HepG2 (cell line): ENCODE measurements around the gene ACSM3. TPM values are rescaled to one million over a fixed set of nuclear protein-coding genes. Genes with fewer than 3 reads are reported as not detected.
A peak's percentile ranks its signal among the peaks of the same experiment; 100 is the strongest.

ENCODE experiments used
- ATM ChIP-seq: fragments of 450-650 bp; IDR thresholded peaks from 2 replicates; pipeline ENCODE4 v1.7.1; 2017; ENCODE audit warnings: mild to moderate bottlenecking, borderline replicate concordance
- BCL6 ChIP-seq: IDR thresholded peaks from 2 replicates; pipeline ENCODE4 v1.6.1; 2016; ENCODE audit warnings: missing genetic modification reagents, missing compliant biosample characterization
- CBX5 ChIP-seq: sonication (generic); formaldehyde crosslinking; IDR thresholded peaks from 2 replicates; pipeline ENCODE4 v1.4.0; 2020; ENCODE audit warnings: missing genetic modification reagents, borderline replicate concordance
- EED ChIP-seq: sonication (generic); formaldehyde crosslinking; IDR thresholded peaks from 2 replicates; pipeline ENCODE4 v1.5.0; 2020; ENCODE audit warnings: mild to moderate bottlenecking, missing genetic modification reagents
- GTF3A ChIP-seq: sonication (generic); formaldehyde crosslinking; conservative IDR thresholded peaks from 2 replicates; pipeline ENCODE4 v1.4.0; 2020; ENCODE audit warnings: mild to moderate bottlenecking, missing genetic modification reagents
- HOXA9 ChIP-seq: sonication (generic); formaldehyde crosslinking; IDR thresholded peaks from 2 replicates; pipeline ENCODE4 v1.8.1; 2022; ENCODE audit warnings: missing genetic modification reagents, mild to moderate bottlenecking, moderate library complexity, borderline replicate concordance
- PHF20 ChIP-seq: sonication (generic); formaldehyde crosslinking; IDR thresholded peaks from 2 replicates; pipeline ENCODE4 v1.5.0; 2020; ENCODE audit warnings: mild to moderate bottlenecking, missing genetic modification reagents
- PHF21A ChIP-seq: sonication (generic); formaldehyde crosslinking; IDR thresholded peaks from 2 replicates; pipeline ENCODE4 v1.5.0; 2020; ENCODE audit warnings: mild to moderate bottlenecking, missing genetic modification reagents
- SIN3B ChIP-seq: fragments of 150-350 bp; IDR thresholded peaks from 2 replicates; pipeline ENCODE4 v1.6.1; 2014; ENCODE audit warnings: low read length
- SMARCE1 ChIP-seq: fragments of 450-650 bp; IDR thresholded peaks from 2 replicates; pipeline ENCODE4 v1.6.1; 2017; ENCODE audit warnings: borderline replicate concordance
- SNAPC2 ChIP-seq: sonication (generic); formaldehyde crosslinking; IDR thresholded peaks from 2 replicates; pipeline ENCODE4 v1.8.1; 2022; ENCODE audit warnings: mild to moderate bottlenecking, missing genetic modification reagents
- SRY ChIP-seq: sonication (generic); formaldehyde crosslinking; IDR thresholded peaks from 2 replicates; pipeline ENCODE4 v1.8.0; 2022; ENCODE audit warnings: mild to moderate bottlenecking, missing genetic modification reagents
- TCF7L2 ChIP-seq: IDR thresholded peaks from 2 replicates; pipeline ENCODE4 v1.6.1; 2011; ENCODE audit warnings: mild to moderate bottlenecking, low read depth, low read length, moderate library complexity
- TGIF2 ChIP-seq: IDR thresholded peaks from 2 replicates; pipeline ENCODE4 v1.6.1; 2016; ENCODE audit warnings: control low read depth, missing compliant biosample characterization
- THAP11 ChIP-seq: IDR thresholded peaks from 2 replicates; pipeline ENCODE4 v1.6.1; 2016; ENCODE audit warnings: missing biosample characterization, missing genetic modification reagents
- ZBTB7A ChIP-seq: sonication (generic); formaldehyde crosslinking; IDR thresholded peaks from 2 replicates; pipeline ENCODE4 v1.8.0; 2022; ENCODE audit warnings: mild to moderate bottlenecking, missing genetic modification reagents
- ZNF713 ChIP-seq: sonication (generic); formaldehyde crosslinking; IDR thresholded peaks from 2 replicates; pipeline ENCODE4 v1.4.0; 2020; ENCODE audit warnings: mild to moderate bottlenecking, missing genetic modification reagents
- polyA plus RNA-seq, 8 experiments: library from polyadenylated mRNA; depleted of rRNA in 3 of 8; stranded (reverse) in 7 of 8; unstranded in 1 of 8; fragments of >200 nt; fragmentation: Illumina TruSeq in 4 of 8; extraction: Trizol in 4 of 8; gene quantifications; 2 replicates each; pipeline versions ENCODE4 v1.2.1 to v1.2.3, GENCODE V29; 2011 to 2016; ENCODE audit warnings: low read depth in 4 of 8, missing spikeins in 1 of 8, mixed read lengths in 1 of 8; ENCODE audit not compliant: insufficient read depth in 1 of 8
- total RNA-seq, 5 experiments: library from RNA; depleted of rRNA; stranded (reverse); fragments of >200 nt; fragmentation: Illumina TruSeq; extraction: Trizol; gene quantifications; 2 replicates each; pipeline ENCODE4 v1.2.3, GENCODE V29; 2016; ENCODE audit warnings: low read depth in 1 of 5
- TF ChIP-seq, protein P1 (sequence below): sonication (generic); formaldehyde crosslinking; IDR thresholded peaks from 2 replicates; pipeline ENCODE4 v1.9.0; 2021; ENCODE audit warnings: missing genetic modification reagents, borderline replicate concordance
- TF ChIP-seq, protein P2 (sequence below): sonication (generic); formaldehyde crosslinking; IDR thresholded peaks from 2 replicates; pipeline ENCODE4 v1.5.0; 2020; ENCODE audit warnings: mild to moderate bottlenecking, missing genetic modification reagents
- TF ChIP-seq, protein P3 (sequence below): sonication (generic); formaldehyde crosslinking; conservative IDR thresholded peaks from 2 replicates; pipeline ENCODE4 v1.4.0; 2020; ENCODE audit warnings: missing genetic modification reagents
- TF ChIP-seq, protein P4 (sequence below): sonication (generic); formaldehyde crosslinking; IDR thresholded peaks from 2 replicates; pipeline ENCODE4 v1.4.0; 2020; ENCODE audit warnings: missing genetic modification reagents, borderline replicate concordance

The ACSM3 gene
- total and polyA plus RNA-seq, 2 of the 13 experiments (the other 11 are each of a cell fraction or from before 2014, with no cell fraction given): 74.0 to 108 TPM

DNA sequence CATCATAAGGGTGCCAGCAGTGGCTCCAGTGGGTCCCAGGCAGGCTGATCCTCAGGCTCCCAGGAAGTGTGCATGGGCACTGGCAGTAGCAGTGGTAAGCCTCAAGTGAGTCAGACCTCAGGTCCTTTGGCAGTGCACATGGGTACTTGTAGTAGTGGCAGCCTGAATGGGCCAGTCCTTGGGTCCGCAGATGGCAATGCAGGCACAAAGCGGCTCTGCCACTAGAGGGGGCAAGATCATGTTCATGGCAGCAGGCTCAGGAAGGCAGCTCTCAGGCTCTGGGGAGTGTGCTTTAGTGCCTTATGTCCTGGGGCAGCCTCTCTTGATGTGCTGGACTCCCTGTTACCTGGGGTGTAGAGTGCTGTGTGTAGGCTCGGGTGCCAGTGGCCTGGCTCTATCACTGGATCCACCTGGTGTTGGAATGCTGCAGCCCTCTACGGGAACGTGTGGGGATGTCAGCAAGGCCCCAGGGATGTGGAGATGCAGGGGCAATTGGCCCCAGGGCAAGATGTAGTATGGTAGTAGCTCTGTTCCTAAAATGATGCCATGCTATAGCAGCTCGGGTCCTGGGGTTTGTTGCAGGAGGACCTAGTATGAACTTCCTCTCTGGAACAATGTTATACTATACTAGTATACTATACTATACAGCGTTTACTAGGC, 11.0 kb downstream of the ACSM3 start (continued):
- TF ChIP-seq TGIF2 (no peak), SRY (no peak; the same call in 1 of the 2 replicates), ZNF713 (CRISPR knock-in tag) (no peak), THAP11 (CRISPR knock-in tag) (no peak), ATM (no peak), EED (CRISPR knock-in tag) (no peak), CBX5 (CRISPR knock-in tag) (no peak), SNAPC2 (no peak), HOXA9 (CRISPR knock-in tag) (no peak), SMARCE1 (no peak), PHF20 (CRISPR knock-in tag) (no peak), SIN3B (no peak), GTF3A (CRISPR knock-in tag) (no peak), ZBTB7A (CRISPR knock-in tag) (no peak), BCL6 (CRISPR knock-in tag) (0 out of 2 replicates have a peak, but pooled peaks have one; percentile 8), TCF7L2 (no peak), PHF21A (CRISPR knock-in tag) (no peak)
- TF ChIP-seq, protein P1, sequence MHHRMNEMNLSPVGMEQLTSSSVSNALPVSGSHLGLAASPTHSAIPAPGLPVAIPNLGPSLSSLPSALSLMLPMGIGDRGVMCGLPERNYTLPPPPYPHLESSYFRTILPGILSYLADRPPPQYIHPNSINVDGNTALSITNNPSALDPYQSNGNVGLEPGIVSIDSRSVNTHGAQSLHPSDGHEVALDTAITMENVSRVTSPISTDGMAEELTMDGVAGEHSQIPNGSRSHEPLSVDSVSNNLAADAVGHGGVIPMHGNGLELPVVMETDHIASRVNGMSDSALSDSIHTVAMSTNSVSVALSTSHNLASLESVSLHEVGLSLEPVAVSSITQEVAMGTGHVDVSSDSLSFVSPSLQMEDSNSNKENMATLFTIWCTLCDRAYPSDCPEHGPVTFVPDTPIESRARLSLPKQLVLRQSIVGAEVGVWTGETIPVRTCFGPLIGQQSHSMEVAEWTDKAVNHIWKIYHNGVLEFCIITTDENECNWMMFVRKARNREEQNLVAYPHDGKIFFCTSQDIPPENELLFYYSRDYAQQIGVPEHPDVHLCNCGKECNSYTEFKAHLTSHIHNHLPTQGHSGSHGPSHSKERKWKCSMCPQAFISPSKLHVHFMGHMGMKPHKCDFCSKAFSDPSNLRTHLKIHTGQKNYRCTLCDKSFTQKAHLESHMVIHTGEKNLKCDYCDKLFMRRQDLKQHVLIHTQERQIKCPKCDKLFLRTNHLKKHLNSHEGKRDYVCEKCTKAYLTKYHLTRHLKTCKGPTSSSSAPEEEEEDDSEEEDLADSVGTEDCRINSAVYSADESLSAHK (CRISPR knock-in tag): no peak
- TF ChIP-seq, protein P2, sequence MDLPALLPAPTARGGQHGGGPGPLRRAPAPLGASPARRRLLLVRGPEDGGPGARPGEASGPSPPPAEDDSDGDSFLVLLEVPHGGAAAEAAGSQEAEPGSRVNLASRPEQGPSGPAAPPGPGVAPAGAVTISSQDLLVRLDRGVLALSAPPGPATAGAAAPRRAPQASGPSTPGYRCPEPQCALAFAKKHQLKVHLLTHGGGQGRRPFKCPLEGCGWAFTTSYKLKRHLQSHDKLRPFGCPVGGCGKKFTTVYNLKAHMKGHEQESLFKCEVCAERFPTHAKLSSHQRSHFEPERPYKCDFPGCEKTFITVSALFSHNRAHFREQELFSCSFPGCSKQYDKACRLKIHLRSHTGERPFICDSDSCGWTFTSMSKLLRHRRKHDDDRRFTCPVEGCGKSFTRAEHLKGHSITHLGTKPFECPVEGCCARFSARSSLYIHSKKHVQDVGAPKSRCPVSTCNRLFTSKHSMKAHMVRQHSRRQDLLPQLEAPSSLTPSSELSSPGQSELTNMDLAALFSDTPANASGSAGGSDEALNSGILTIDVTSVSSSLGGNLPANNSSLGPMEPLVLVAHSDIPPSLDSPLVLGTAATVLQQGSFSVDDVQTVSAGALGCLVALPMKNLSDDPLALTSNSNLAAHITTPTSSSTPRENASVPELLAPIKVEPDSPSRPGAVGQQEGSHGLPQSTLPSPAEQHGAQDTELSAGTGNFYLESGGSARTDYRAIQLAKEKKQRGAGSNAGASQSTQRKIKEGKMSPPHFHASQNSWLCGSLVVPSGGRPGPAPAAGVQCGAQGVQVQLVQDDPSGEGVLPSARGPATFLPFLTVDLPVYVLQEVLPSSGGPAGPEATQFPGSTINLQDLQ (CRISPR knock-in tag): no peak
- TF ChIP-seq, protein P3, sequence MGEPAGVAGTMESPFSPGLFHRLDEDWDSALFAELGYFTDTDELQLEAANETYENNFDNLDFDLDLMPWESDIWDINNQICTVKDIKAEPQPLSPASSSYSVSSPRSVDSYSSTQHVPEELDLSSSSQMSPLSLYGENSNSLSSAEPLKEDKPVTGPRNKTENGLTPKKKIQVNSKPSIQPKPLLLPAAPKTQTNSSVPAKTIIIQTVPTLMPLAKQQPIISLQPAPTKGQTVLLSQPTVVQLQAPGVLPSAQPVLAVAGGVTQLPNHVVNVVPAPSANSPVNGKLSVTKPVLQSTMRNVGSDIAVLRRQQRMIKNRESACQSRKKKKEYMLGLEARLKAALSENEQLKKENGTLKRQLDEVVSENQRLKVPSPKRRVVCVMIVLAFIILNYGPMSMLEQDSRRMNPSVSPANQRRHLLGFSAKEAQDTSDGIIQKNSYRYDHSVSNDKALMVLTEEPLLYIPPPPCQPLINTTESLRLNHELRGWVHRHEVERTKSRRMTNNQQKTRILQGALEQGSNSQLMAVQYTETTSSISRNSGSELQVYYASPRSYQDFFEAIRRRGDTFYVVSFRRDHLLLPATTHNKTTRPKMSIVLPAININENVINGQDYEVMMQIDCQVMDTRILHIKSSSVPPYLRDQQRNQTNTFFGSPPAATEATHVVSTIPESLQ (CRISPR knock-in tag): no peak
- TF ChIP-seq, protein P4, sequence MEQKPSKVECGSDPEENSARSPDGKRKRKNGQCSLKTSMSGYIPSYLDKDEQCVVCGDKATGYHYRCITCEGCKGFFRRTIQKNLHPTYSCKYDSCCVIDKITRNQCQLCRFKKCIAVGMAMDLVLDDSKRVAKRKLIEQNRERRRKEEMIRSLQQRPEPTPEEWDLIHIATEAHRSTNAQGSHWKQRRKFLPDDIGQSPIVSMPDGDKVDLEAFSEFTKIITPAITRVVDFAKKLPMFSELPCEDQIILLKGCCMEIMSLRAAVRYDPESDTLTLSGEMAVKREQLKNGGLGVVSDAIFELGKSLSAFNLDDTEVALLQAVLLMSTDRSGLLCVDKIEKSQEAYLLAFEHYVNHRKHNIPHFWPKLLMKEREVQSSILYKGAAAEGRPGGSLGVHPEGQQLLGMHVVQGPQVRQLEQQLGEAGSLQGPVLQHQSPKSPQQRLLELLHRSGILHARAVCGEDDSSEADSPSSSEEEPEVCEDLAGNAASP (CRISPR knock-in tag): no peak
